Fibroblast of lung (primary cell): Measurements from ENCODE around the gene CCDC116.

Experiments used
- EZH2 ChIP-seq: IDR thresholded peaks from 2 replicates; pipeline ENCODE4 v1.5.1; 2012; ENCODE audit warnings: low read length, control low read depth, mild to moderate bottlenecking; ENCODE audit errors: missing control alignments
- TF ChIP-seq, protein P1 (sequence below), 2 donors: IDR thresholded peaks in 1 of 2; conservative IDR thresholded peaks in 1 of 2; 1 replicate in 1 of 2; 2 replicates in 1 of 2; pipeline ENCODE4 v1.5.1; 2011 to 2012; ENCODE audit warnings: low read length in 2 of 2, control low read depth in 1 of 2, inconsistent platforms in 1 of 2, low read depth in 1 of 2, mild to moderate bottlenecking in 1 of 2

DNA sequence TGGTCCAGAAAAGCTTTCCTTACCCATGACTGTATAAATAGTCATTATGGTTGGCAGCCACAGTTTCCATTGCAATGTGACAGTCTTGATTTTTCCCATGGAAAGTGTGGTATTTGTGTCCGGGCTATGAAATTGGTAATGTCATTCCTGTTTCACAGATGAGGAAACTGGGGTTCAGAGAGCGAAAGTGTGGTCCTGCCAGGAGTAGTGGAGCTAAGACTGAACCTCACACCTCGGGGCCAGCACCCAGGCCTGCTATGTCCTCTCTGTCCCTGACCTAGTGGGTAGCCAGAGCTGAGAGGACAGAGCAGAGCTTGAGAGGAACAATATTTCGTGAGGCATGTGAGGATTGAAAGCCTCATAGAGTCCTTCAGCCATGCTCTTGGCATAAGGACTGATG lies 1.5 kb upstream of the CCDC116 start:
- TF ChIP-seq, protein P1, sequence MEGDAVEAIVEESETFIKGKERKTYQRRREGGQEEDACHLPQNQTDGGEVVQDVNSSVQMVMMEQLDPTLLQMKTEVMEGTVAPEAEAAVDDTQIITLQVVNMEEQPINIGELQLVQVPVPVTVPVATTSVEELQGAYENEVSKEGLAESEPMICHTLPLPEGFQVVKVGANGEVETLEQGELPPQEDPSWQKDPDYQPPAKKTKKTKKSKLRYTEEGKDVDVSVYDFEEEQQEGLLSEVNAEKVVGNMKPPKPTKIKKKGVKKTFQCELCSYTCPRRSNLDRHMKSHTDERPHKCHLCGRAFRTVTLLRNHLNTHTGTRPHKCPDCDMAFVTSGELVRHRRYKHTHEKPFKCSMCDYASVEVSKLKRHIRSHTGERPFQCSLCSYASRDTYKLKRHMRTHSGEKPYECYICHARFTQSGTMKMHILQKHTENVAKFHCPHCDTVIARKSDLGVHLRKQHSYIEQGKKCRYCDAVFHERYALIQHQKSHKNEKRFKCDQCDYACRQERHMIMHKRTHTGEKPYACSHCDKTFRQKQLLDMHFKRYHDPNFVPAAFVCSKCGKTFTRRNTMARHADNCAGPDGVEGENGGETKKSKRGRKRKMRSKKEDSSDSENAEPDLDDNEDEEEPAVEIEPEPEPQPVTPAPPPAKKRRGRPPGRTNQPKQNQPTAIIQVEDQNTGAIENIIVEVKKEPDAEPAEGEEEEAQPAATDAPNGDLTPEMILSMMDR (conservative IDR thresholded peaks at IDR 0.05 in 1 of 2, IDR thresholded peaks at IDR 0.05 in 1 of 2; ENCODE audit: low read depth in 1 of 2, low read length in 2 of 2) = no peak
- TF ChIP-seq EZH2 = no peak
